GM23338 (cell line): Measurements from ENCODE around the gene IDH2. TPM values are rescaled to one million over a fixed set of nuclear protein-coding genes. Genes with fewer than 3 reads are reported as not detected.

Experiments
- ATAC-seq: fragments of 200-7000 bp; cut with Tn5 transposase; 3 replicates; pipeline ENCODE4 v1.9.1; 2020
- DNase-seq: peaks from one replicate; pipeline ENCODE4 v3.0.0-alpha.2; 2015; ENCODE audit warnings: low spot score
- H2AFZ ChIP-seq: fragments of 200-600 bp; sonication (generic); 2 replicates; pipeline ENCODE4 v1.8.0; 2016; ENCODE audit warnings: antibody characterized with exemption, mild to moderate bottlenecking, moderate library complexity
- H3F3A ChIP-seq: fragments of 200-600 bp; sonication (generic); replicated peaks from 2 replicates; pipeline ENCODE4 v1.8.0; 2017; ENCODE audit warnings: antibody characterized with exemption, mixed run types, low read depth
- H3K27ac ChIP-seq: fragments of 200-600 bp; sonication (generic); 2 replicates; pipeline ENCODE4 v1.6.1; 2016; ENCODE audit warnings: low read depth
- H3K27me3 ChIP-seq: fragments of 200-600 bp; sonication (generic); 2 replicates; pipeline ENCODE4 v1.8.0; 2016; ENCODE audit warnings: mild to moderate bottlenecking, mixed run types, moderate library complexity; ENCODE audit not compliant: insufficient read depth
- H3K36me3 ChIP-seq: fragments of 200-600 bp; sonication (generic); 2 replicates; pipeline ENCODE4 v1.8.0; 2016; ENCODE audit warnings: mild to moderate bottlenecking; ENCODE audit not compliant: insufficient read depth
- H3K4me1 ChIP-seq: fragments of 200-600 bp; sonication (generic); 2 replicates; pipeline ENCODE4 v1.8.0; 2016; ENCODE audit warnings: mild to moderate bottlenecking, moderate library complexity; ENCODE audit not compliant: insufficient read depth
- H3K4me2 ChIP-seq: fragments of 200-600 bp; sonication (generic); 2 replicates; pipeline ENCODE4 v1.7.1; 2017; ENCODE audit warnings: mixed run types
- H3K4me3 ChIP-seq: fragments of 200-600 bp; sonication (generic); 2 replicates; pipeline ENCODE4 v1.6.1; 2016; ENCODE audit warnings: mixed run types
- H3K79me2 ChIP-seq: fragments of 200-600 bp; sonication (generic); replicated peaks from 2 replicates; pipeline ENCODE4 v1.8.0; 2017; ENCODE audit warnings: mild to moderate bottlenecking; ENCODE audit not compliant: insufficient read depth
- H3K9me2 ChIP-seq: fragments of 200-600 bp; sonication (generic); 2 replicates; pipeline ENCODE4 v1.8.0; 2017; ENCODE audit not compliant: insufficient read depth
- H4K20me1 ChIP-seq: fragments of 200-600 bp; sonication (generic); replicated peaks from 2 replicates; pipeline ENCODE4 v1.8.0; 2017; ENCODE audit warnings: mild to moderate bottlenecking; ENCODE audit not compliant: insufficient read depth
- H3K27ac Mint-ChIP-seq: 2 replicates; pipeline ENCODE4 v1.8.0; 2020; ENCODE audit warnings: inconsistent platforms, mild to moderate bottlenecking, moderate library complexity, mixed read lengths
- H3K27me3 Mint-ChIP-seq: 3 replicates; pipeline ENCODE4 v1.8.0; 2022; ENCODE audit warnings: low read depth, mild to moderate bottlenecking, moderate library complexity, mixed read lengths, inconsistent platforms; ENCODE audit not compliant: insufficient read depth, poor library complexity
- H3K36me3 Mint-ChIP-seq: 3 replicates; pipeline ENCODE4 v1.8.0; 2021; ENCODE audit warnings: low read depth, mild to moderate bottlenecking, inconsistent platforms, moderate library complexity, mixed read lengths
- H3K4me1 Mint-ChIP-seq: 3 replicates; pipeline ENCODE4 v1.8.0; 2020; ENCODE audit warnings: mild to moderate bottlenecking, inconsistent platforms, mixed read lengths
- H3K4me3 Mint-ChIP-seq: 3 replicates; pipeline ENCODE4 v1.8.0; 2021; ENCODE audit warnings: moderate library complexity, mild to moderate bottlenecking, inconsistent platforms, mixed read lengths
- H3K9me3 Mint-ChIP-seq: 3 replicates; pipeline ENCODE4 v1.8.0; 2020; ENCODE audit warnings: moderate library complexity, mild to moderate bottlenecking, inconsistent platforms, mixed read lengths
- CREB1 ChIP-seq: fragments of 250-450 bp; sonication (Bioruptor Pico); IDR thresholded peaks from 2 replicates; pipeline ENCODE4 v1.5.0; 2020; ENCODE audit warnings: low read depth, mild to moderate bottlenecking, moderate library complexity
- EZH2 ChIP-seq: fragments of 200-600 bp; sonication (generic); IDR thresholded peaks from one replicate; pipeline ENCODE4 v1.8.0; 2017; ENCODE audit warnings: antibody characterized with exemption, mild to moderate bottlenecking, low read depth; ENCODE audit not compliant: unreplicated experiment
- EZH2phosphoT487 ChIP-seq: fragments of 200-600 bp; sonication (generic); IDR thresholded peaks from one replicate; pipeline ENCODE4 v1.8.1; 2018; ENCODE audit warnings: antibody characterized with exemption; ENCODE audit not compliant: unreplicated experiment
- JUNB ChIP-seq: IDR thresholded peaks from one replicate; pipeline ENCODE4 v1.6.1; 2016; ENCODE audit warnings: antibody characterized with exemption; ENCODE audit not compliant: unreplicated experiment
- NANOG ChIP-seq: IDR thresholded peaks from 2 replicates; pipeline ENCODE4 v1.6.1; 2016; ENCODE audit warnings: antibody characterized with exemption, borderline replicate concordance
- POLR2AphosphoS5 ChIP-seq: IDR thresholded peaks from 2 replicates; pipeline ENCODE4 v1.6.1; 2016; ENCODE audit warnings: antibody characterized with exemption, low read depth
- REST ChIP-seq: IDR thresholded peaks from one replicate; pipeline ENCODE4 v1.6.1; 2018; ENCODE audit warnings: antibody characterized with exemption; ENCODE audit not compliant: unreplicated experiment
- STAT1 ChIP-seq: IDR thresholded peaks from one replicate; pipeline ENCODE4 v1.6.1; 2016; ENCODE audit warnings: antibody characterized with exemption; ENCODE audit not compliant: unreplicated experiment
- ZNF114 ChIP-seq: fragments of 250-450 bp; sonication (Bioruptor Pico); IDR thresholded peaks from 2 replicates; pipeline ENCODE4 v1.5.0; 2020; ENCODE audit warnings: mild to moderate bottlenecking, moderate library complexity
- ZNF331 ChIP-seq: fragments of 250-450 bp; sonication (Bioruptor Pico); IDR thresholded peaks from 2 replicates; pipeline ENCODE4 v1.5.0; 2020; ENCODE audit warnings: low read depth, mild to moderate bottlenecking, moderate library complexity
- ZNF462 ChIP-seq: fragments of 250-450 bp; sonication (Bioruptor Pico); IDR thresholded peaks from 2 replicates; pipeline ENCODE4 v1.5.0; 2020; ENCODE audit warnings: mild to moderate bottlenecking, moderate library complexity
- polyA plus RNA-seq: library from polyadenylated mRNA; unstranded; fragments of >200 nt; fragmentation: Nextera tagmentation; extraction: Ambion mirVana; gene quantifications from 2 replicates; pipeline ENCODE4 v1.2.1, GENCODE V29; 2016
- total RNA-seq: library from RNA; depleted of rRNA; stranded (reverse); fragments of >200 nt; shearing (Covaris generic); gene quantifications from 2 replicates; pipeline ENCODE4 v1.2.3, GENCODE V29; 2014
- TF ChIP-seq, protein P1 (sequence below): IDR thresholded peaks from 2 replicates; pipeline ENCODE4 v1.6.1; 2016; ENCODE audit warnings: antibody characterized with exemption
- TF ChIP-seq, protein P2 (sequence below), 2 experiments: fragments of 200-600 bp in 1 of 2; sonication (generic) in 1 of 2; conservative IDR thresholded peaks; 2 replicates each; pipeline versions ENCODE4 v1.5.1 to v1.6.1; 2016 to 2017; ENCODE audit warnings: antibody characterized with exemption in 2 of 2, low read depth in 2 of 2, mild to moderate bottlenecking in 2 of 2, moderate library complexity in 1 of 2

IDH2 gene
- total and polyA plus RNA-seq, 2 experiments from 2014 or later: 54.9 to 64.0 TPM

DNA sequence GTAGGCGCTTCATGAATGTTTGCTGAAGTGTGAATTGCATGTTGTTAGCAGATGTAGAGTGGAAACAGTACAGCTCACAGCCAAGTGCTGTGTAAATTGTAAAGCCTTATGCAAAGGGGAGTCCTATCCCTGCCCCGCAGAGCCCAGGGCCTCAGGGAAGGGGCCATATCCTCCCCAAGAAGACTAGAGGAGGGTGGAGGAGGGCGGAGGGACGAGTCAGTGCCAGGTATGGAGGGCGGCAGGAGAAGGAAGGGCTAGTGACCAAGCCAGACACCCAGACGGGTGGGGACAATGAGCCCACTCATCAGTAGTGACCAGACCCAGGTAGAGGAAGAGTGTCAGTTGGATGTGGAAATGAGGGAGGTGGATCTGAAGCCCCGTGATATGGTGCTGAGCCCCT is 56.0 kb downstream of the IDH2 start:
- Histone ChIP-seq H2AFZ (no peak overlapping the region), H3K36me3 (no peaks in the 10 kb centered on the region), H4K20me1 (no peaks in the 10 kb centered on the region; the same call in 1 of the 2 replicates), H3K27ac (no peak overlapping the region), H3K4me2 (no peak overlapping the region), H3K4me1 (no peaks in the 10 kb centered on the region; the same call in 1 of the 2 replicates), H3K27me3 (no peaks in the 10 kb centered on the region), H3K4me3 (no peak overlapping the region), H3K79me2 (no peaks in the 10 kb centered on the region; the same call in 1 of the 2 replicates), H3F3A (no peaks in the 10 kb centered on the region), H3K9me2 (no peaks in the 10 kb centered on the region)
- Mint-ChIP-seq H3K36me3 (no peaks in the 10 kb centered on the region; the same call in 2 of the 3 replicates), H3K4me3 (no peak overlapping the region), H3K27me3 (peaks cover 7% of the 10 kb centered on the region), H3K27ac (no peak overlapping the region), H3K4me1 (peaks cover 27% of the 10 kb centered on the region), H3K9me3 (no peaks in the 10 kb centered on the region)
- no peak for ATAC-seq
- no peak for DNase-seq
- TF ChIP-seq, protein P1, sequence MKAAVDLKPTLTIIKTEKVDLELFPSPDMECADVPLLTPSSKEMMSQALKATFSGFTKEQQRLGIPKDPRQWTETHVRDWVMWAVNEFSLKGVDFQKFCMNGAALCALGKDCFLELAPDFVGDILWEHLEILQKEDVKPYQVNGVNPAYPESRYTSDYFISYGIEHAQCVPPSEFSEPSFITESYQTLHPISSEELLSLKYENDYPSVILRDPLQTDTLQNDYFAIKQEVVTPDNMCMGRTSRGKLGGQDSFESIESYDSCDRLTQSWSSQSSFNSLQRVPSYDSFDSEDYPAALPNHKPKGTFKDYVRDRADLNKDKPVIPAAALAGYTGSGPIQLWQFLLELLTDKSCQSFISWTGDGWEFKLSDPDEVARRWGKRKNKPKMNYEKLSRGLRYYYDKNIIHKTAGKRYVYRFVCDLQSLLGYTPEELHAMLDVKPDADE: no peak
- no peak for TF ChIP-seq NANOG
- no peak for TF ChIP-seq CREB1
- no peak for TF ChIP-seq JUNB
- TF ChIP-seq STAT1: no peak
- no peak for TF ChIP-seq POLR2AphosphoS5
- no peak for TF ChIP-seq REST
- TF ChIP-seq ZNF114 (CRISPR knock-in tag): no peak
- TF ChIP-seq, protein P2, sequence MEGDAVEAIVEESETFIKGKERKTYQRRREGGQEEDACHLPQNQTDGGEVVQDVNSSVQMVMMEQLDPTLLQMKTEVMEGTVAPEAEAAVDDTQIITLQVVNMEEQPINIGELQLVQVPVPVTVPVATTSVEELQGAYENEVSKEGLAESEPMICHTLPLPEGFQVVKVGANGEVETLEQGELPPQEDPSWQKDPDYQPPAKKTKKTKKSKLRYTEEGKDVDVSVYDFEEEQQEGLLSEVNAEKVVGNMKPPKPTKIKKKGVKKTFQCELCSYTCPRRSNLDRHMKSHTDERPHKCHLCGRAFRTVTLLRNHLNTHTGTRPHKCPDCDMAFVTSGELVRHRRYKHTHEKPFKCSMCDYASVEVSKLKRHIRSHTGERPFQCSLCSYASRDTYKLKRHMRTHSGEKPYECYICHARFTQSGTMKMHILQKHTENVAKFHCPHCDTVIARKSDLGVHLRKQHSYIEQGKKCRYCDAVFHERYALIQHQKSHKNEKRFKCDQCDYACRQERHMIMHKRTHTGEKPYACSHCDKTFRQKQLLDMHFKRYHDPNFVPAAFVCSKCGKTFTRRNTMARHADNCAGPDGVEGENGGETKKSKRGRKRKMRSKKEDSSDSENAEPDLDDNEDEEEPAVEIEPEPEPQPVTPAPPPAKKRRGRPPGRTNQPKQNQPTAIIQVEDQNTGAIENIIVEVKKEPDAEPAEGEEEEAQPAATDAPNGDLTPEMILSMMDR (conservative IDR thresholded peaks at IDR 0.05; ENCODE audit: low read depth in 2 of 2): no peak
- no peak for TF ChIP-seq ZNF462 (CRISPR knock-in tag)
- TF ChIP-seq ZNF331 (CRISPR knock-in tag): no peak
- no peak for TF ChIP-seq EZH2
- no peak for TF ChIP-seq EZH2phosphoT487
